AG08396 (cell line): ENCODE data around the gene NLRX1.
"Not testable (repeated sequence)": the region's sequence is repeated elsewhere in the genome, so short reads cannot be mapped to it uniquely, and the experiment has no call there.

Experiments used
- DNase-seq: peaks from one replicate; pipeline ENCODE4 v3.0.0; 2012; ENCODE audit warnings: low spot score, mixed read lengths

Gene NLRX1, protein sequence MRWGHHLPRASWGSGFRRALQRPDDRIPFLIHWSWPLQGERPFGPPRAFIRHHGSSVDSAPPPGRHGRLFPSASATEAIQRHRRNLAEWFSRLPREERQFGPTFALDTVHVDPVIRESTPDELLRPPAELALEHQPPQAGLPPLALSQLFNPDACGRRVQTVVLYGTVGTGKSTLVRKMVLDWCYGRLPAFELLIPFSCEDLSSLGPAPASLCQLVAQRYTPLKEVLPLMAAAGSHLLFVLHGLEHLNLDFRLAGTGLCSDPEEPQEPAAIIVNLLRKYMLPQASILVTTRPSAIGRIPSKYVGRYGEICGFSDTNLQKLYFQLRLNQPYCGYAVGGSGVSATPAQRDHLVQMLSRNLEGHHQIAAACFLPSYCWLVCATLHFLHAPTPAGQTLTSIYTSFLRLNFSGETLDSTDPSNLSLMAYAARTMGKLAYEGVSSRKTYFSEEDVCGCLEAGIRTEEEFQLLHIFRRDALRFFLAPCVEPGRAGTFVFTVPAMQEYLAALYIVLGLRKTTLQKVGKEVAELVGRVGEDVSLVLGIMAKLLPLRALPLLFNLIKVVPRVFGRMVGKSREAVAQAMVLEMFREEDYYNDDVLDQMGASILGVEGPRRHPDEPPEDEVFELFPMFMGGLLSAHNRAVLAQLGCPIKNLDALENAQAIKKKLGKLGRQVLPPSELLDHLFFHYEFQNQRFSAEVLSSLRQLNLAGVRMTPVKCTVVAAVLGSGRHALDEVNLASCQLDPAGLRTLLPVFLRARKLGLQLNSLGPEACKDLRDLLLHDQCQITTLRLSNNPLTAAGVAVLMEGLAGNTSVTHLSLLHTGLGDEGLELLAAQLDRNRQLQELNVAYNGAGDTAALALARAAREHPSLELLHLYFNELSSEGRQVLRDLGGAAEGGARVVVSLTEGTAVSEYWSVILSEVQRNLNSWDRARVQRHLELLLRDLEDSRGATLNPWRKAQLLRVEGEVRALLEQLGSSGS

DNA sequence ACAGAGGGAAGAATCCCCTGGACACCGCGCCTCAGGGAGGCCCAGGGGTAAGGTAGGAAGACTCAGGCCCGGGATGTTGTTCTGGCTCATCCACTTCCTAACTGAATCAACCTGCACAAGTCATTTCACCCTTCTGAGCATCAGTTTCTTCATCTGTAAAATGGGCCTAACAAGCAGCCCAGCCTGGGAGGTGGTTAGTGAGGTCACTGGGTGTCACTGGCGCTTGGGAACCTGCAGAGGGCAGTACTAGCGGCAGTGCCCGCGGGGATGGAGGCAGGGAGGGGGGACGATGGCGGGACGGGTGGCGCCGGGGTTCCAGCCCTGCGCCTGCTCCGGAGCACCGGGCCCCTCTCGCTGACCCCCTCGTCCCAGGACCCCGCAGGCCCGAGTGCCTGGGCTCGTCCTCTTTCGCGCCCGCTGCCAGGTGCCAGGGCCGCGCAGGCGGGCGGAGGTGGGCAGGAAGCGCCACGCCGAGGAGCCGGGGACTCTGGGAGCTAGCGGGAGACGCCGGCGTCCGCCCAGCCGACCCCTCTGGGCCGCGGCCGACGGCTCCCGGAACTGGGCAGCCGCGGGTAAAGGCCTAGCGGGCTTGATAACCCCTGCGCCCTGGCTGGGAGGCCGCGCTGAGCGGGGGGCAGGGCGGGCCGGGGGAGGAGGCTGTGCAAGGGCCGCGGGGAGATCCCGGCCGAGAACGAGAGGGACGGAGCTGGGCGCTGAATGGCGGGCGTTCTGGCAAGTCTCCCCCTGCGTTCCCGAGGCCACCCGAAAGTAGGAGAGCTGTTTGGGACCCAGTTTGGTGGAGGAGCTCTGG lies at the start of gene NLRX1:
Gene NLRX1 (plus strand): TSS at position 255 of the 811 bp plus-strand sequence. CDS start 2,679 bp downstream, outside the sequence.
- peak; percentile 97 for DNase-seq

DNA sequence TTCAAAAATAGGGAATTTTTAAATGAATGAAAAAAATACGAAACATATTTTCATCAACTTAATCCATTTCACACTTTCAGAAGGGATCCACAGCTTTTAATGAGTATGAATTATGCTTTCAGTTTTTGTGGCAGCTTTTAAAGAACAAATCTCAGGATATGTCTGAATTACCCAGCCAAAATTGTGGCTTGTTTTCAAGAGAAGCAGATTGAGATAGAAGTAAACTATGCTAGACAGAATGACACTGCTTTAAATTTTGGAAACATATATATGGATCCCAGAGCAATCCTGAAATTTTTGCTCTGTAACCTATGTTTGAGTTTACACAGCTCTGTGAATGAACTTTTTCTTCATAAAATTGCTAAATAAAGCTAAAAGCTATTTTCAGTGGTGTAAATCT lies 49.6 kb upstream of the NLRX1 start:
- no peak for DNase-seq

DNA sequence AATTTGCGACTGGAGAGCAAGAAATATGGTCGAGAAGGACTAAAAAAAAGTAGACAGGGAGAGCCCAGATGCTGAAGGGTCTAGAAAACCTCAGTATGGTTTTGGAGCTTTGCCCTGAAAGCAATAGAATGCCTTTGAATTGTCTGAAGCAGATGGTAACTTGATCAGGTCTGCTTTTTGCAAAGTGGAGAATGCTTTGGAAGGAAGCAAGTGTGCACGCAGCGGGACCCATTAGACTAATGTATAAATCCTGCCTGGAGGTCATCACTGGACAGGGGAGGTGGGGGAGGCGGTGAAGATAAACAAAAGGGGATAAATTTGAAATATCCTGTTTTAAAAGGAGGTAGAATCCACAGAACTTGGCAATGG lies 47.9 kb upstream of the NLRX1 start:
- peak; percentile 31 for DNase-seq

- DNase-seq: peak; percentile 99
These were observed 47.3 kb upstream of the NLRX1 start, which contains the start of gene HINFP for GRCh38 chr11:119121008-119121810. Gene HINFP (plus strand): TSS chr11:119121580. CDS start chr11:119126945, 5,365 bp downstream.

DNA sequence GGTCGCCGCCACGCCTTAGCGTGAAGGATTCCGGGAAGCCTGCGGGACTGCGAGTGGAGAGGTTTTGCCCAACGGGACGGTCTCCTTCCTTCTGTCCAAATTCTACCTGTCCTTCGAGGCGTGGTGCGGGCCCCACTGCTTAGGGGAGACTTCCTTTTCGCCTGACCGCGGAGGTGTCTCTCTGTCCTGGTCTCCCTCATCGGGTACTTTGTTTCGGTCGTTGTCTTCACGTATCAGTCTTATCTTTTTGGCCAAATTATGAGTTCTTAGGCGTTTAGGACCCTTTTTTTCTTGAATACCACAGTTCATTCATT lies 46.8 kb upstream of the NLRX1 start:
- no peak for DNase-seq

GRCh38 chr11:119125821-119126220 lies 42.7 kb upstream of the NLRX1 start:
- no peak for DNase-seq

DNA sequence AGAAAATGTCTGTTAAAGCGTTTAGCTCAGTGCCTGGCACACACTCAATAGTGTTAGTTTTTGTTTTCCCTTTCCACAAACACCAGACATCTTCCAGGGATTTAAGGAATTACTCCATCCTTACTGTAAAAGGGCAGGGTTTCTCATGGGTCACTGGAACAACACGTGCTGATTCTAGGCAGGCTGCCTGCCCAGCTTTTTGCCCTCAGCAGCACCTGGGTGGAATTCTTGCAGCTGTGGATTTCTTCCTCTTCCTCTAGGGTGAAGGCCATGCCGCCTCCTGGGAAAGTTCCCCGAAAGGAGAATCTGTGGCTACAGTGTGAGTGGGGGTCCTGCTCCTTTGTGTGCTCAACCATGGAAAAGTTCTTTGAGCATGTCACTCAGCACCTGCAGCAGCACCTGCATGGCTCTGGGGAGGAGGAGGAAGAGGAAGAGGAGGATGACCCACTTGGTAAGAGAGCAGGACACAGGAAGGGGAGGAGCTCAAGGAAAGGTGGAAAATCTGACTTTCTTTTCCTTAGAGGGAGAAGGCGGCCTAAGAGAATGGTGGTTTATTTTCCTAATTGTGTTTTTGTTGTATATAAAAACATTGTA lies 41.8 kb upstream of the NLRX1 start:
- no peak for DNase-seq

- no peak for DNase-seq
These were observed 37.9 kb upstream of the NLRX1 start for GRCh38 chr11:119130662-119131061.

- DNase-seq: no peak
These were observed 34.0 kb upstream of the NLRX1 start for GRCh38 chr11:119134389-119134978.

GRCh38 chr11:119139276-119139675 lies 29.2 kb upstream of the NLRX1 start:
- not testable (repeated sequence) for DNase-seq

DNA sequence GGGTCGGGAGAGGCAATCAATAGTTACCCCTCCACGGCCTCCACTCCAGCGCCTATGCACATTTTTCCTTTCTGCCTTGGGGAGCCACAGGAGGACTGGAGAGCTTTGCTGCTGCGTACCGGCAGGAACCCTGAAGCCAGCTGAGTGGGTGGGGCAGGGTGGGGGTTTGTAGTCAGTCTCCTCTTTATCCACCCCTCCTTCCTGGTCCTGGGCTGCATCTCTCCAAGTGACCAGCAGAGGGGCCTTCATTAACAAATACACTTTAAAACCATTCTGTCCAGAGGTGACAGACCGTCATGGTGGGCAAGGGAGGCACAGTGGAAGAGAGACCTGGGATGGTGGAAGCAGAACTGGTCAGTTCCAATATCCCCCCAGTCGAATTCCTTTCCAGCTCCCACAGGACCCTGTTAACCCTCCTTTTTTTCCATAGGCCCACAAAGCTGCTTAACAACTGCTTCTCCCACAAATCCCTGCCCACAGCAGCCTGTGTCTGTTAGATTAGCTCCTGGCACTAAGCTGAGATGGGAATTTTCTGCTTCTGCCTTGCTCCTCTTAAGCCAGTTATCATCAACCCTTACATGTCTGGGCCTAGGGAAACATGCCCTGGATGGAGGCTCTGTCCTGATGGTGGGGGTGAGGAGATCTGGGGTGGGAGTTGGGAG lies 23.6 kb upstream of the NLRX1 start:
- DNase-seq: peak; percentile 86

DNA sequence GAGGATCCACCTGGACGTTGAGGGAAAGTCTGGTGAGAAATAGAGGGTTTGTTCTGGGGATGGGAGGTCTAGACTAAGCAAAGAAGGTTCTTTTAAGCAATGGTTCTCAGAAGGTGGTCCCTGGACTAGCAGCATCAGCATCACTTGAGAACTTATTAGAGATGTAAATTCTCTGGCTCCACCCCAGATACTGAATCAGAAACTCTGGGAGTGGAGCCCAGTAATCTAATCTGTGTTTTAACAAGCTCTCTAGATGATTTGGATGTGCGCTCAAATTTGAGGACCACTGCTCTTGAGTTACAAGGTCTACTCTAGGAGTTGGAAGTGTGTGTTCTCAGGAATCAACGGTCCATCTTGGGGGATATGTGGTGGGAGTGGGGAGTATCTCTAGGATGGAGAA lies 23.0 kb upstream of the NLRX1 start:
- DNase-seq: no peak

GRCh38 chr11:119147604-119148333 lies 20.8 kb upstream of the NLRX1 start:
- no peak for DNase-seq

DNA sequence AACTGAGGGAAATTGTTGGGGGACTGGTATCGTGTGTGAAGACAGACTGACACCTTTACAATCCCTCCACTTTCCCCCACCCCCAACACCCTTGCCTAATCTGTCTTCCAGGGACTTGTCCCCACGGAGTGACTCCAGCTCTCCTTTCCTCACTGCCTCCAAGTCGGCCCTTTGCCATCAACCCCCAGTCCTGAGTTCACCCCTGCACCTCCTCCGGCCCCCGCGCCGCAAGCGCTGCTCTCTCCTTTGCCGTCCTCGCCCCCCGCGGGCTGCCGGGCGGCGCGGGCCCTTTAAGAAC lies 19.9 kb upstream of the NLRX1 start:
- no peak for DNase-seq

GRCh38 chr11:119149018-119149785 lies 19.3 kb upstream of the NLRX1 start, which contains the start of gene ABCG4:
Gene ABCG4 (plus strand): TSS chr11:119149052. CDS start chr11:119149966, 914 bp downstream.
- peak; percentile 59 for DNase-seq

DNA sequence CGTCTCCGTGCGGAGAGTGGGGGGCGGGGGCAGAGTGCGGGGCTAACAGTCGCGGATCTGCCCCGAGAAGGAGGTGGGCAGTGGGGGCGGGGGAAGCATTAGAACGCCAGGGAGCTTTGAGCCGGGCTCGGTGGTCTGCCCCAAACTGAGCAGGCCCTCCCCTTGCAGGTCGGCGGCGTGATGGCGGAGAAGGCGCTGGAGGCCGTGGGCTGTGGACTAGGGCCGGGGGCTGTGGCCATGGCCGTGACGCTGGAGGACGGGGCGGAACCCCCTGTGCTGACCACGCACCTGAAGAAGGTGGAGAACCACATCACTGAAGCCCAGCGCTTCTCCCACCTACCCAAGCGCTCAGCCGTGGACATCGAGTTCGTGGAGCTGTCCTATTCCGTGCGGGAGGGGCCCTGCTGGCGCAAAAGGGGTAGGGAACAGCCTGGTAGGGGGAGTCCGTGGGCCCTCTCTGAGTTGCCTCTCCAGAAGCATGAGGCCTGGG lies 18.7 kb upstream of the NLRX1 start:
- DNase-seq: no peak

- DNase-seq: no peak
These were observed 16.5 kb upstream of the NLRX1 start for GRCh38 chr11:119152043-119152442.

DNA sequence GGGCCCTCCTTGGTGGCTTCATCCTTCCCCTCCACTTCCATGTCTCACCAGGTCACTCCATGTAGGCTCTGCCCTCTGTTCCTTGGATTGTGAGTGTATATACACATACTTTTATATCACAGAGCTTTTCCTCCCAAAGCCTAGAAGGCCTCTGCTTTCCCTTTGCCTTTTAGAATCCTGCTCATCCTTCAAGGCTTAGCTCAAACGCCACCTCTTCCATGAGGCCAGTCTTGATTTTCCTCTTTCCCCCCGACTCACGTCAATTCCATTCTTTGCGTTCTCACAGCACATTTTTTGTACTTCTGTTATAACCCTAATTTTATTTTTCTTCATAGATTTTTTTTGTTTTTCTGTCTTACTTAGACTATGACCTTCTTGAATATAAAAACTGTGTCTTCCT lies 15.9 kb upstream of the NLRX1 start:
- no peak for DNase-seq
